Measurements from ENCODE around the gene DUS1L.

GRCh38 chr17:82065193-82065637, 389 bp downstream of the DUS1L start:
- TF ChIP-seq CTCF (IDR thresholded peaks at IDR 0.05; ENCODE audit: low read depth, low read length, poor library complexity, severe bottlenecking) (no peak), EZH2phosphoT487 (IDR thresholded peaks at IDR 0.05; ENCODE audit: borderline replicate concordance, low read length) (no peak)

Data from DOHH2 (cell line).